HG02943 (cell line): ENCODE results near the gene IGSF22.
"Not testable (repeated sequence)": the region's sequence is repeated elsewhere in the genome, so short reads cannot be mapped to it uniquely, and the experiment has no call there.

Experiments
- ATAC-seq: cut with Tn5 transposase; IDR thresholded peaks from one replicate; pipeline ENCODE4 v1.9.1; 2021; ENCODE audit warnings: mild to moderate bottlenecking, low read depth, moderate library complexity; ENCODE audit not compliant: unreplicated experiment

Gene IGSF22

GRCh38 chr11:18696638-18697225 is 29.3 kb downstream of the IGSF22 start:
- ATAC-seq, result no peak

GRCh38 chr11:18692941-18693760 is 32.8 kb downstream of the IGSF22 start:
- ATAC-seq, result no peak

- ATAC-seq, result not testable (repeated sequence)
These were observed 34.4 kb downstream of the IGSF22 start for GRCh38 chr11:18691467-18692140.

- ATAC-seq, result no peak
These were observed 41.7 kb downstream of the IGSF22 start for GRCh38 chr11:18684267-18684666.

- no peak for ATAC-seq
These were observed 43.5 kb downstream of the IGSF22 start for GRCh38 chr11:18682466-18682865.

GRCh38 chr11:18681949-18682348 is 44.0 kb downstream of the IGSF22 start:
- ATAC-seq, result not testable (repeated sequence)

- ATAC-seq, result no peak
These were observed 48.4 kb downstream of the IGSF22 start for GRCh38 chr11:18677560-18677959.

- no peak for ATAC-seq
These were observed 49.2 kb downstream of the IGSF22 start for GRCh38 chr11:18676803-18677202.

- ATAC-seq, result not testable (repeated sequence)
These were observed 53.8 kb downstream of the IGSF22 start for GRCh38 chr11:18672209-18672608.

GRCh38 chr11:18671246-18671645 is 54.7 kb downstream of the IGSF22 start:
- ATAC-seq, result no peak

- no peak for ATAC-seq
These were observed 56.3 kb downstream of the IGSF22 start for GRCh38 chr11:18669711-18670110.

GRCh38 chr11:18669219-18669596 is 56.8 kb downstream of the IGSF22 start:
- ATAC-seq, result no peak

- no peak for ATAC-seq
These were observed 57.9 kb downstream of the IGSF22 start for GRCh38 chr11:18668131-18668530.

GRCh38 chr11:18665353-18665872 is 60.6 kb downstream of the IGSF22 start:
- ATAC-seq, result not testable (repeated sequence)

- no peak for ATAC-seq
These were observed 68.3 kb downstream of the IGSF22 start for GRCh38 chr11:18657673-18658072.
